GM04503 (cell line): Measurements from ENCODE around the gene MLC1.

ENCODE experiments used
- DNase-seq: peaks from one replicate; pipeline ENCODE4 v3.0.0-alpha.2; 2012; ENCODE audit warnings: low read depth

Gene MLC1

DNA sequence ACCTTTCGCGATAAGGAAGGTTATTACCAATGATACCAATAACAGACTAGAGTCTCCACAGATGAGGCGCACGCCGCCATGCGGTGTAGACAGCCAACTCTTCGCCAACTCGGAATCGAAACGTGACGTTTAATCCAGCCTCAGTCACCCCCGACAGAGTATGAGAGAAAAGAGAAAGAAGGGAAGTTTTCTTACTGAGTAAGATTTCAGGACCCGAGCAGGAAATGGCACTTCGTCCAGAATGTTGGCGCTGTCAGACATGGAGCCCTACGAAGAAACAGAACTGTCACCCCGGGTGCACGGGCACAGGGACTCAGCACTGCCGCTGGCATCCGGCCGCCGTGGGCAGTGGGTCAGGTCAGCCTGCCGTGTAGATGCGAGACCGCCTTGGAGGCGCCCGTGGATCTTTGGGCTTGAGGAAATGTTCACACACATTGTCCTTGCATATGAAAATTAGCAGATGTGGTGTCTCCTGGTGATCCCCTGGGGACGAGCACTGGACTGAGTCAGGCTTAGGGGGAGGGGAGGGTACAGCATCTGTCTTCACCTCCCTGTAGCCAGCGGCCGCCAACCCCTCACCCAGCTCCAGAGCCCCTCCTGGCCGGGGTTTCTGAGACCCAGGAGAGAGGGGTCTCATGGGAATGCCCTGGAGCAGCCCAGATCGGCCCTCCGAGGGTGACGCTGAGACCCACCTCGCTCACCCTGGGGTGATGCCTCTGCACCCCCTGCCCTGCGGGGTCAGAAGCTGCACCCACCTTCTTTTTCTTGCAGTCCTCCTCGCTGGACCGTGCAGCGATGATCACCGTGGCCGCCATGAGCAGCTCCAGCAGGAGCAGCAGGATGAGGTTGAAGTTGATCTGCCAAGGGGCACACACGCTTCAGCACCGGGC lies 8.3 kb downstream of the MLC1 start:
- DNase-seq: no peak

DNA sequence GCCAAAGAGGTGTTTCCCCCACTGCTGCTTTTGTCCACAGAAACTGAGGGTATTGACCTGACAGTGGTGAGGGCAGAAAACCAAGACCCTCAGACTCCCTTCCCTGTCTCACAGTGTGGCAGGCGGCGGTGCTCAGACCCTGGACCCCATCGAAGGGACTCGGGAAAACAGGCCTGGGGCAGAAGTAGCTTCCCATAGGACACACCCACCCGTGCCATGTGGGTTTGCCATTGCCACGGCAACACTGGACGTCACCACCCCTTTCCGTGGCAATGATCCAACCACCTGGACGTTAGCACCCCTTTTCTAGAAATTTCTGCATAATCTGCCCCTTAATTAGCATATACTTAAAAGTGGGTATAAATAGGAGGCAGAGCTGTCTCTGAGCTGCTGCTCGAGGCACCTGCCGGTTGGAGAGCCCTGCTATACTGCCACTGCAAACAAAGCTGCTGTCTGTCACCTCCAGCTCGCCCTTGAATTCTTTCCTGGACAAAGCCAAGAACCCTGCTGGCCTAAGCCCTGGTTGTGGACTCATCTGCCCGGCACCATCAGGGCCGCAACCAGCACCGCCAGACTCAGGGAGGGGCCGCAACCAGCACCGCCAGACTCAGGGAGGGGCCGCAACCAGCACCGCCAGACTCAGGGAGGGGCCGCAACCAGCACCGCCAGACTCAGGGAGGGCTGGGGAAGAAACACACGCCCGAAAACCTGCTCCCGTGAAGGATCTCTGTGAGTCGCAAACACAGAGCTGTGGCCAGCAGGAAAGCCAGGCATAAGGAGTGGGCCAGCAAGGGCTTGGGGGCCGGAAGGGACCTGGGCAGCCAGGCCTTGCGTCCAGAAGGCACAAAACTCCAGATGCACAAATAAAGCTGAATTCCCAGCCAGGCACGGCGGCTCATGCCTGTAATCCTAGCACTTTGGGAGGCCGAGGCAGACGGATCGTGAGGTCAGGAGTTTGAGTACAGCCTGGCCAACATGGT lies 10.4 kb downstream of the MLC1 start:
- no peak for DNase-seq

DNA sequence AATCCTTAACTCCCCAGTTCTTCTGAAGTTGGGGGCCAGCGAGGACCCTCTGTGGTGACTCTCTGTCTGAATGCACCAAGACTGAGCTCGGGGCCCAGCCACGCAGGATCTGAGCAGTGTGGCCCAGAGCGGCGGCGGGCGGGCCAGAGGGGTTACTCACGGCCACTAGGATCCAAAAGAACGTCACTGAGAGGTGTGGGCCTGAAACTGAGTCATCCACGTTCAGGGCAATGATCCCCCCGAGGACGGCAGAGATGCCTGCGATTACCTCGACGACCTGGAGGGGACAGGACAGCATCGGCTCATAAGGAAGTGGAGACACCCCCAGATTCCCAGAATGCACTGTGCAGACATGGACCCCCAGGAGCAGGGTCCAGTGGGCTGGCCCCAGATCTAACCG lies 11.2 kb downstream of the MLC1 start:
- DNase-seq: no peak

DNA sequence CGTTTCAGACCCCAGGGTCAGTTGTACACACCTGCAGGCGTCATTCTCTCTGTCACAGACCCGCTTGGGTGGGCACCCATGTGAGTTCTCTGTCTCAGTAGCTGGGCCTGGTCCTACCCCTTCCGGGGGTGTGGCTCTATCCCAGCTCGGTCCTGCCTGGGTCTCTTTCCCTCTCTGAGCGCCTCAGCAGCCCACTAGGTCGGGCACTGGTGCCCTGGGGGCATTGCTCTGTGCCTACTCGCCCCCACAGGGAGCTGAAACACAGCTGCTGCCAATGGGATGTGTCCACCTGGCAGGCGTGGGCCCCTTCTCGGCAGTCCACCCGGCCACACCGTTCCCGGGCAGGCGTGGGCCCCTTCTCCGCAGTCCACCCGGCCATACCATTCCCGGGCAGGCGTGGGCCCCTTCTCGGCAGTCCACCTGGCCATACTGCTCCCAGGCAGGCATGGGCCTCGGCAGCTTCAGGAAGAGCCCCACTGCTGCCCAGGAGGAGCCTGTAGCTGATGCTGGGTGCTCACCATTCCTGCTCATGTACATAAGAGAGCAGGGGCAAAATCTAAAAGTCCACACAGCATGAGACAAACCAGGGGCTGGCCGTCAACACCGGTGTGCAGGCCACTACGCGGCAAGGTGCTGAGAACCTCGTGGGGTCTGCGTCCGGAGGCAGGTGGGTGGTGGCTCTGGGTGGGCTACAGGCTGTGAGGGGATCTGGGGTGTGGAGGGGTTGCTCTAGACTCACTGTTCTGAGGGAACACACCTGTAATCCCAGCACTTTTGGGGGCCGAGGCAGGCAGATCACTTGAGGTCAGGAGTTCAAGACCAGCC lies 12.3 kb downstream of the MLC1 start:
- DNase-seq: no peak

DNA sequence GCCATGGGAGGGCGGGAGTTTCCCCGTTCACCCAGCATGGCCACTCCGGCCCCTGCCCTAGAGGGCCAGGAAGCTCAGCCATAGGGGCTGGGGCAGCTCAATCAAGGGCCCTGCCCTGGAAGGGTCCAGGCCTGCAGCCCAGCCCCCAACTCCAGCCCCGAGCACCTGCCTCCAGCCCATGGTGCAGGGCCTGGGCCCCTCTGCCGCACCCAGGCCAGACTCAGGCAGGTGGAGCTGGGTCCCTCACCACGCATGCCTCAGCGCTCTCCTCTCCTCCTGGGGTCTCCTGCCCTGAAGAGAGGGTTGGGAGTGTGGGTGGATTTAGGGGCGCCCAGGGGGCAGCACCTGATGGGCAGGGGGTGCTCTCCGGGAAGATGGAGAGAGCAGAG lies 13.1 kb downstream of the MLC1 start:
- DNase-seq: no peak

DNA sequence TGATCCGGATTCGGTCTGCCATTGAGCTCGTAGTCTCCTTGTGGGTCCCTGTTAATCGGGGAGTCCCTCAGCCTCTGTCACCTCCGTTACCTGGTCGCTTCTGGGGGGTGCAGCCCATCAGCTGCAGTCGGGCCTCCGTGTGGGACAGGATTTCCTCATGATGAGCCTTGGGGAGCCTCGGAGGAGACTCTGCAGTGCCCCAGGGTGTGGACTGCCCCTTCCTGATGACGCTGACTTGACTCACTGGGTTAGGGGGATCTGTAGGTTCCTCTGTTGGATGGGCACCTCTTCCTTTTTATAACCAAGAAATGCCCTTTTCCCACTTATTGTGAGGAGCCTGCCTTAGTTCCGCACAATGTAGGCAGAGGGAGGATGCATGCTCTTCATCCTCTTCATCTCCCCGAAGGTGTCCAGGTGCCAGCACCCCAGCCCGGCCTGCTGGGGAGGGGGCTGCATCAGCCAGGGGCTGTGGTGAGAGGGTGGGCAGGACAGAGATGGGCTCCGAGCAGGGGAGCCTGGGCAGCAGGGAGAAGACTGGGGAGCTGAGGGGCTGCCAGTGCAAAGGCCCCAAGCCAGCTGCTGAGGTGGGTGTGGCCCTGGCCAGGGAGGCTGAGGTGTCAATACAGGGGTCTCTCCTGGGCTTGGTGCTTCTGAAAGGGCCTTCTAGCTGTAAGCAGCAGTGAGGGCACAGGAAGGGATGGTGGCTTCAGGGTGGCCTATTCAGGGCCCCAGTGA lies 13.6 kb downstream of the MLC1 start:
- DNase-seq: no peak

DNA sequence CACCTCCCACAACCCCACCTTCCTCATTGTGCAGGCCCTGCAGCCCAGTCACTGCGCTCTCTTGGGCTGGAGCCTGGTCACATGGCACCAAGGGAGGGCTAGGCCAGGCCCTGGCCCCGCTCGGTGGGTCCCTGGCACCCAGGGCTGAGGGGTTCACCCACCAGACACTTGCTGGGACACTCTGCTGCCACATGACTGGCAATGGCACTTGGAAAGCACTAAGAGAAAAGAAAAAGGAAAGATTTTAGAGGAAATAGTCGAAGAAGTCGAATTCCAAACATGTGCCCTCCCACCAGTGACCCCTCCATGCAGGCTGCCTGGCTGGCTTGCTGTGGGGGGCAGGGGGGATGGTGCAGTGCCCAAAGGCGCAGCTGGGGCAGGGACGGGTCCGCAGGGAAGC lies 14.9 kb downstream of the MLC1 start:
- no peak for DNase-seq

DNA sequence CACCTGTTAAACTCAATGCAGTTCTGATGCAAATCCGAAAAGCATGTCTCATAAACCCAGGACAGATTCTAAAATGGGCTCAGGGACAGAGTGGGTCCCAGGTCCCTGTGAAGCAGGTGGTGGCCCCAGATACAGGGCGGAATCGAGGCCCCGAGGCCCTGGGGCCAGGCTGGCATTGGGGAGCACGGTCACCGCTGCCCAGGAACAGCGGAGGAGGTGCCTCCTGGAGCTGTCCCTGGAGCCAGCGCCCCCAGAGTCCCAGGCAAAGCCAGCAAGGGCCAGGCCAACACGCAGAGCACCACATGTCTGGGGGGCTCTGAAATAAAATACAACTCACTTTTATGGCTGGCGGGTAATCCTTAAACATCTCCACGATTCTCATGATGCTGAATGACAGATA lies 17.1 kb downstream of the MLC1 start:
- DNase-seq: no peak

DNA sequence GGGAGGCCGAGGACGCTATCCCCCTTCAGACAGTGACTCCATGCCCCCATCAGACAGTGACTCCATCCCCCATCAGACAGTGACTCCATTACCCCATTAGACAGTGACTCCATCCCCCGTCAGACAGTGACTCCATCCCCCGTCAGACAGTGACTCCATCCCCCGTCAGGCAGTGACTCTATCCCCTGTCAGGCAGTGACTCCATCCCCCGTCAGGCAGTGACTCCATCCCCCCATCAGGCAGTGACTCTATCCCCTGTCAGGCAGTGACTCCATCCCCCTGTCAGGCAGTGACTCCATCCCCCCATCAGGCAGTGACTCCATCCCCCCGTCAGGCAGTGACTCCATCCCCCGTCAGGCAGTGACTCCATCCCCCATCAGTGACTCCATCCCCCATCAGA lies 18.0 kb downstream of the MLC1 start:
- no peak for DNase-seq

DNA sequence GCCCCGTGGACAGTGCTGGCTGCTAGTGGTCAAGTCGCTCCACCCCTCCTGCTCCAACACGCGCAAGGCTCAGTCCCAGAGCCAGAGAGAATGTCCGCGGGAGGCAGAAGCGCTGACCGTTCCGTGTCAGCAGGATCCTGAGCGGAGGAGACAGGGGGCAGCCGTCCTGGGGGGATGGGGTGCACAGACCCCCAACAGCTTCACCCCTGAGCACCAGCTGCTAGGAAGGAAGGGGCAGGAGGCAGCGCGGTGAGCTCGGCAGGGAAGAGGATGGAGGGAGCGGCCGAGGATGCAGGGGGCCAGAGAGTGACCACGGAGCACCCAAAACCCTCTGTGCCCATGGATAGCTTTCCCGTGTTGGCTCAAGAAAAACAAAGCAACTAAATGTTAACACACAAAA lies 20.8 kb downstream of the MLC1 start:
- no peak for DNase-seq

DNA sequence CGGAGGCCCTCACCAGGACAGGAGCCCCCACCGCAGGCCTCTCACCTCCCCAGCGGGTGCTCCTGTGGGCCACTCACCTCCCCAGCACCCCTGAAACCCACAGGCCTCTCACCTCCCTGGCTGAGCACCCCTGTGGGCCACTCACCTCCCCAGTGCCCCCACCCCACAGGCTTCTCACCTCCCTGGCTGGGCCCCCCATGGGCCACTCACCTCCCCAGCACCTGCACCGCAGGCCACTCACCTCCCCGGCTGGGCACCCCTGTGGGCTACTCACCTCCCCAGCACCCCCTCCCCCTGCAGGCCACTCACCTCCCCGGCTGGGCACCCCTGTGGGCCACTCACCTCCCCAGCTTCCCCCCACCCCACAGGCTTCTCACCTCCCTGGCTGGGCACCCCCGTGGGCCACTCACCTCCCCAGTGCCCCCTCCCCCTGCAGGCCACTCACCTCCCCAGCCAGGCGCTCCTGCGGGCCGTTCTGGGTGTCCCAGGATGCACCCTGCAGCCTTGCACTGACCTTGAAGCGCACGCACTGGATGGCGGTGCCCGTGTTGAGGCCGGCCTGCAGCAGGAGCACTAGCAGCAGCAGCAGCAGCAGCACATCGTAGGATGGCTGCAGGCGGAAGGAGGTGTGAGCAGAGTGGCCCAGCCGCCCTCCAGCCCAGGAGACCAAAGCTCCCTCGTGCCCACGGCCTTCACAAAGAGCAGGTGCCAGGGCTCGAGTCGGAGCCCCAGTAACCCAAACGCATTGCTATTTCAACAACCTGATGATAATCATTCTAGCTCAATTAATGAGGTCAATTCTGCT lies 21.4 kb downstream of the MLC1 start:
- DNase-seq: no peak

DNA sequence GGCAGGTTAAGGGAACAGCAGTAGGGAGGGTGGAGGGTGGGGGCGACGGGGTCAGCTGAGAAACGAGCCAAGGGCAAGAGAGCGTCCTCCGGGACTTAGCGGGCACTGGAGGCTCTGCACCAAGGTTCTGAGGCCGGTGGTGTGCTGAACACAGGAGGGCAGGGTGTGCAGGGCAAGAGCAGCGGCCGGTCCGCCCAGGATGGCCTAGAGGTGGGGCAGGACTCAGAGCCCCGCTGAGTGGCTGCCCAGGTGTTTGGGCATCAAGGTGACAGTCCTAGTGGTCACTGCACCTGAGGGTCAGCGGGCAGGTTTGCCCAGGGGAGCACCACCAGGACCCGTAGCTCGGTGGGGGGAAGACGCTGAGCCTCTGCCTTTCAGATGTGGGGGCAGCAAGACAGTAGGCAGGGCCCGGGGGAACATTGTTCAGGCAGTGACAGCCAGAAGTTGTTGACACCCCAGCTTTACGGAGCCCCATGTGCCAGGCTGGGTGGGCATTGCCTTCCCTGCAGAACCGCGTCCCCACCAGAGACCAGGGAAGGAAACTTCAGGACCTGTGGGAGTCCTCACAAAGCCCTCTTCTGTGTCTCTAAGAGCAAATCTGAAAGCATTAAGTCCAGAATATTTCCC lies 22.6 kb downstream of the MLC1 start:
- DNase-seq: no peak

DNA sequence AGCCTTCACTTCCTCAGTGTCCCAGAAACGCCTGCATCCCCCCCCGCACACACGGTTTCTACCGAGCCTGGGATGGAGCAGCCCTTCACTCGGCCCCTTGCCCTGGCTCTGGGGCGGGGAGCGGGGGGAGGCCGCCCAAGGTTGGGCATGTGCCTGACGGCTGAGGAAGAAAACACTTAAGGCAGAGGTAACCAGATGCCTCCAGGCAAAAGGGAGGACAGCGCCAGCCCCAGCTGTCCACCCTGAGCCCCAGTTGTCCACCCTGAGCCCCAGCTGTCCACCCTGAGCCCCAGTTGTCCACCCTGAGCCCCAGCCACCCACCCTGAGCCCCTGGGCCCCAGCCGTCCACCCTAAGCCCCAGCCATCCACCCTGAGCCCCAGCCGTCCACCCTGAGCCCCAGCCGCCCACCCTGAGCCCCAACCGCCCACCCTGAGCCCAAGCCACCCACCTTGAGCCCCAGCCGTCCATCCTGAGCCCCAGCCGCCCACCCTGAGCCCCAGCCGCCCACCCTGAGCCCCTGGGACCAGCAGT lies 23.3 kb downstream of the MLC1 start:
- no peak for DNase-seq

DNA sequence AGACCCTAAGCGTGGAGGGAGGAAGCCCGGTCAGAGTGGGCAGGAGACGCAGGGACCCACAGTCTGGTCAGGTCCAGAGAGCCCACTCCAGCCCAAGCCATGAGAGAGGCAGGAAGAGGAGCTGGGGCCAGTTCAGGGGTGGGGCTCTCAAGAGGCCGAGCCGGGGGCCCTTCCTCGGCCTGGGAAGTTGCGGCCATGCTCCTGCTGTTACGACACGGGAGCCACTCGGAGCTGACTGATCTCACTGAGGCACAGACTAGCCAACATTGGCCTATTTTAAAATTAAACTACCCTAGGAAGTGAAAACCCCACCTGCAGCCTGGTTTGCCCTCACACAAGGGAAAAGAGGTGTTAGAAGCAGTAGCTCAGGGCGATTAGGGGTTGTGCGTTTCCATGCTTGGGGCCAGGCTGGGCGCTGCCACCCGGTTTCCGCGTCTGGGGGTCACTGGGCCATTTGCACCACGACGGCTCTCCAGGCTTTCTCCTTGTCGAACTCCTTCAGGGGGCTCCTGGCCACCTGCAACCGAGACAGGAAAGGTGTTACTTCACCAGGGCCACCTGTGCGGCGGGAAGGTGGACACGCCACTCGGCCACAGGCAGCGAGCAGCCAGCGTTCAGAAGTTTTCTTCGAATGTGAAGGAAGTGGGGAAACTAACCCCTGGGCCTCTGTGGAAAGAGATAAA lies 23.9 kb downstream of the MLC1 start:
- no peak for DNase-seq

DNA sequence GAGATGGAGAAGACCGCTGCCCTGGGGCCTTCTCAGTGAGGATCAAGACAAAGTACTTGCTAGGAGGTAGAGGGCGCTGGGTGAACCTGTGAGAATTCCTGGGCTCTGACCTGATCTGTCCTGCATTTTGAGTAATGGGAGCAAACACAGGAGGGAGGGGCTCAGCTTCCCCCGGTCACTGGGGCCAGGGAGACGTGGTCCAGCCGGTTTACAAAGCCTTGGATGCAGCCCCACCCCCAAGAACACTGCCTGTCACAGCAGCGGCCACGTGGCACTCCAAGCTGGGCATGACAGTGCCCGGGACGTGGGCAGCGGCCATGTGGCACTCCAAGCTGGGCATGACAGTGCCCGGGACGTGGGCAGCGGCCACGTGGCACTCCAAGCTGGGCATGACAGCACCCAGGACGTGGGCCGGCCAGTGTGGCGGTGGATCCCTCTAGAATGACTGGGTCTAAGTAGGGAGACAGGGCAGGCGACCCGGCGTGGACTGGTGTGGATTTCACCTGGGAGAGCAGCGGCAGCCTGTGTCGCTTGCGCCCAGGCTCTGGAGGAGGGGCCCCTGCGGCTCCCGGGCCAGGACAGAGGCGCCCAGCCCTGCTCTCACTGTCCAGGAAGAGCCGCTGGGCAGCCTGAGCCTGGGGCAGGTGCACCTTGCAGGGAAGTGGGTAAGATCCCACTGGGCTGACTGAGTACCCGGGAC lies 24.6 kb downstream of the MLC1 start:
- DNase-seq: no peak

DNA sequence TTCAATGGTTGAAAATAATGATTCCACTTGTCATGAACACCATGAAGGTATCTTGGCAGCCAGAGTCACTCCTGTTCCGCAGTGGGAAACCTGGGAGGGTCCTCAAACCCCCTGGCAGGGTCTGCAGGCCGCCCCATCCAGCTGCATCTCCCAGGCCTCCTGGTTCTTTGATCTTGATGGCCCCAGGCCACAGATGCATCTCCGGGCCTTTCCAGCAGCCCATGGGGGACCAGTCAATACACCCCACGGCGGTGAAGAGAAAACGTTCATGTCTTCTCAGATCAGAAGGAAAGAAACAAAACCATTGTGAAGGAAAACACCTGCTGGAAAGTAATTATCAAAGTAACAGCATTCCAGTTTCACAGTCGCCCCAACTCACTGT lies 25.4 kb downstream of the MLC1 start:
- no peak for DNase-seq

DNA sequence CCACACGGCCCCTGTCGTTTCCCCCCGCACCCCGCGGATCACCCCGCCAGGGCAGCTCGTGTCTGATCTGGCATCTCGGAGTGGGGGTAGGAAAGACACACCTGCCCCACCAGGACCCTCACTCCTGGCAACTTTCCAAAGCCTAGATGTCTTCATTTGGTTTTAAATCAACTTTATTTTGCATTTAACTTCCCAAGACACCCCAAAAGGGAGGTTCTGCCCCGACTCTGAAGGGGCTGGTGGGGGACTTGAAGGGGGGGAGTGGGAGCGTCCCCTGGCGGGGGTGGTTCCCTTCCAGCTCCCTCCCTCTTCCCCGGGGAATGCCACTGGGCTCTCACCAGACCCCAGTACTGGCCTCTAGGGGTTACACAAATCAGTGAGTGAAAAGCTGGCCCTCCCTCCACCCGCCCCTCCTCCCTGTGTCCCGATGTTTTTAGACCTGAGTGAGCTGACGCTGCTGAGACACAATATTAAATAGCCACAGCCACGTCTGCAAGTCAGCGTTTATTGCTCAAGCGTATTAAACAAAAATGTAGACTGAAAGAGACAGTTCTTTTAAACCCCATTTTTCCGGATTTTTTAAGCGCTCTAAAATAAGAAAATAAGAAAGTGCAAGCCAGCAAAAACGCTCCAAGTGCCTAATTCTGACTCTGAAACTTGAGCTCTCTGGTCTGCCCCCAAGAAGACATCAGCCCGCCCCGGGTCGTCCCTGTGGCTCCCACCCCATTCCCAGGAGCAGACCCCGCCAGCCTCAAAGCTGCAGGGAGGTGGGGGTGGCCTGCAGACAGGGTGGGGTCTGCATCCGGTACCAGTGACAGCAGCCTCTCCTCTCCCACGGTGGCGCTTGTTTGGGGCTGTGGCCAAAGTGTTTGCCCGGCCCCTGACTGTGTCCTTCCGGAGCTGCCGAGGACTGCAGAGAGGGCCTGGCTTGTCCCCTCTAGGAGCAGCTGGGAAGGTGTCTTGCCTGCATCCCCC lies 26.0 kb downstream of the MLC1 start:
- no peak for DNase-seq
